Stimulated activated CD4-positive, alpha-beta T cell treated with anti-CD3 and anti-CD28 coated beads, Interleukin-4, amount 100 ng/mL, for 24 hours (primary cell): Measurements from ENCODE around the gene TRIM33.

Experiments
- DNase-seq: peaks from one replicate; pipeline ENCODE4 v3.0.0-alpha.2; 2020

The TRIM33 gene

DNA sequence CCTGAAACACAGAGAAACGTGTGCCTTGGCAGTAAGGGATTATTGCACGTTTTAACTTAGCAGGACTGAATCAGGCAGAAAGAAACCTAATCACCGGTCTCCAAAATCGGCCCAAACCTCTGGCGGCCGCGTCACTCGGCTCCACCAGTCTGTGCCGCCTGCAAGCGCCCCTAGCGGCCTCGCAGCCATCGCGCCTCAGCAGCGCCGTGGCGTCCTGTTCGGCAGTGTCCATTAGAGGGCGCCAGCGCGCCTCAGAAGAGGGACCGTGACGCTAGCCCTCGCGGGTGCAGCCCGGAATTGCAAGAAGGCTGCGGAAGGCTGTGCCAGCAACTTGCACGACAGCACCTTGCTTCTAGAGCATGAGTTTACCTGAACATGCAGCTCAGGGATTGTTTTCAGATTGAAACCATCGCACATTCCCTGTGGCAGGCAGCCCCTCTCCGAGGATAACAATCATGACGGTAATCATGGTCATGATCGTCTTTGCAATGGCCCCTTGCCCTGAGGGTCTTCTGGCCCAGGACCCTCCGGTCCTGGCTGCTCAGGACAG is 164.4 kb downstream of the TRIM33 start:
- DNase-seq = peak; percentile 97

DNA sequence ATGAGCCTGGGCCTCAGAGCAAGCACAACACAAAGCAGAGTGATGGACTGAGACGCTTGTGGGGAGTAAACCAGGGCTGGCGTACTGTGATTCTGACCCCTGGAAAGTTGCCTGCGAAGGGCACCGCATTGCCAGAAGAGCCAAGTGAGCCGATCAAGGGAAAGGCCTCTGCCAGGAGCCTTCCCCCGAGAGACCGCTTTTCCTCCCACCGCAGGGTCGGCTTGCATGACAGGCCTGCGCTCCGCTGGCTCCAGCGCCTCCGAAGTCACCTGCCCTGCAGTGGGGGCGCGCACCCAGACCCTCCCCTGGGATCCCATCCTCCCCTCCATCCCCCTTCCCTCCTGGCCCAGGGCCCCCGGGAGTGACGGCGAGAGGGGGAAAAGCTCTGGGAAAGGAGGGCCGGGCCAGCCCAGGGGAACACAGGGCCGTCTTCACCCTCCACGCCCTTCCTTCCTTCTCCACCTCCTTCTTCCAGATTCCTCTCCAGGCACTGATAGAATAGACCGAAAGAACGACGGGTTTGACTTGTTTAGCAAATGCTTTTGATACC is 165.0 kb downstream of the TRIM33 start:
- DNase-seq = no peak

DNA sequence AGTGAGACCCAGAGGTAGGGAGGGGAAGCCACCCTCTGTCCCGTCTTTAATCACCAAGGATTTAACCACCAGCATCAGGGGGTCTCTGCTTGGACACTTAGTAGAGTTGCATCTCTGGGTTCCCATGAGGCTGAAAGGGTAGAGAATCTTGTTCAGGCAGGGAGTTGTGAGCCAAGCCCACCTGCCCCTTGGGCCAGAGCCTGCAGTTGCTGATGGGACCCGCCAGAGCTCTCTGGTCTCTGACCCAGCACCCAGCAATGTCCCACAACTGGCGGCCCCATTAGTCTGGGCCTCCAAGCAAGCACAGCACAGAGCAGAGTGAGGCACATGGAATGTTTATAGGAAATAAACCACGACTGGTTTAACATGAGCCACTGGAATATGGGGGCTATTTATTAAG is 166.3 kb downstream of the TRIM33 start:
- no peak for DNase-seq
